Retinal pigment epithelial cell (primary cell): ENCODE results near the gene CDC23.

ENCODE experiments used
- DNase-seq: peaks from one replicate; pipeline ENCODE4 v3.0.0-alpha.2; 2010; ENCODE audit warnings: low read depth
- H3K4me3 ChIP-seq: 2 replicates; pipeline ENCODE4 v1.5.1; 2011; ENCODE audit warnings: mild to moderate bottlenecking, low read length, control low read depth, moderate library complexity
- TF ChIP-seq, protein P1 (sequence below): conservative IDR thresholded peaks from 2 replicates; pipeline ENCODE4 v1.5.1; 2011; ENCODE audit warnings: low read depth, low read length, control low read depth, inconsistent platforms

The CDC23 gene

DNA sequence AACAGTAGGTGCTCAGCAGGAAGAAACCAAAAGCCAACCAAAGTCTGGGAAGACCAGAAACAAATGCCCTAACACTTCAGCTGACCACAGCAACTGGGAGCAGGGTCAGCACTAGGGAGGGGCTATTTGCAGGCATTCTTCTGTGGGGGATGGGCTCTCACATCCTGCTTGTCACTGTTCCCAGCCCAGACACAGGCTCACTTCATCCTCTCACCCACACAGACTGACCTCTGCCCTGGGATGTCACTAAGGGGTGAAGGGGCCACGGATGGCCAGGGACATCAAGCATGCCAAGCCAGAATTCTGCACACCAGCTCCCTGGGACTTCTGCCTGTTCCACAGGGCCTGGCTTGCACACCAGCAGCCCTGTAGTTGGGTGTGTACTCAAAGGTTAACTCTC, 32.6 kb upstream of the CDC23 start:
- no peak for DNase-seq
- no peak overlapping the region for H3K4me3 ChIP-seq
- TF ChIP-seq, protein P1, sequence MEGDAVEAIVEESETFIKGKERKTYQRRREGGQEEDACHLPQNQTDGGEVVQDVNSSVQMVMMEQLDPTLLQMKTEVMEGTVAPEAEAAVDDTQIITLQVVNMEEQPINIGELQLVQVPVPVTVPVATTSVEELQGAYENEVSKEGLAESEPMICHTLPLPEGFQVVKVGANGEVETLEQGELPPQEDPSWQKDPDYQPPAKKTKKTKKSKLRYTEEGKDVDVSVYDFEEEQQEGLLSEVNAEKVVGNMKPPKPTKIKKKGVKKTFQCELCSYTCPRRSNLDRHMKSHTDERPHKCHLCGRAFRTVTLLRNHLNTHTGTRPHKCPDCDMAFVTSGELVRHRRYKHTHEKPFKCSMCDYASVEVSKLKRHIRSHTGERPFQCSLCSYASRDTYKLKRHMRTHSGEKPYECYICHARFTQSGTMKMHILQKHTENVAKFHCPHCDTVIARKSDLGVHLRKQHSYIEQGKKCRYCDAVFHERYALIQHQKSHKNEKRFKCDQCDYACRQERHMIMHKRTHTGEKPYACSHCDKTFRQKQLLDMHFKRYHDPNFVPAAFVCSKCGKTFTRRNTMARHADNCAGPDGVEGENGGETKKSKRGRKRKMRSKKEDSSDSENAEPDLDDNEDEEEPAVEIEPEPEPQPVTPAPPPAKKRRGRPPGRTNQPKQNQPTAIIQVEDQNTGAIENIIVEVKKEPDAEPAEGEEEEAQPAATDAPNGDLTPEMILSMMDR = no peak

- TF ChIP-seq, protein P1 = no peak
- DNase-seq = no peak
- H3K4me3 ChIP-seq = no peak overlapping the region
These were observed 30.7 kb upstream of the CDC23 start for GRCh38 chr5:138243794-138244193.

DNA sequence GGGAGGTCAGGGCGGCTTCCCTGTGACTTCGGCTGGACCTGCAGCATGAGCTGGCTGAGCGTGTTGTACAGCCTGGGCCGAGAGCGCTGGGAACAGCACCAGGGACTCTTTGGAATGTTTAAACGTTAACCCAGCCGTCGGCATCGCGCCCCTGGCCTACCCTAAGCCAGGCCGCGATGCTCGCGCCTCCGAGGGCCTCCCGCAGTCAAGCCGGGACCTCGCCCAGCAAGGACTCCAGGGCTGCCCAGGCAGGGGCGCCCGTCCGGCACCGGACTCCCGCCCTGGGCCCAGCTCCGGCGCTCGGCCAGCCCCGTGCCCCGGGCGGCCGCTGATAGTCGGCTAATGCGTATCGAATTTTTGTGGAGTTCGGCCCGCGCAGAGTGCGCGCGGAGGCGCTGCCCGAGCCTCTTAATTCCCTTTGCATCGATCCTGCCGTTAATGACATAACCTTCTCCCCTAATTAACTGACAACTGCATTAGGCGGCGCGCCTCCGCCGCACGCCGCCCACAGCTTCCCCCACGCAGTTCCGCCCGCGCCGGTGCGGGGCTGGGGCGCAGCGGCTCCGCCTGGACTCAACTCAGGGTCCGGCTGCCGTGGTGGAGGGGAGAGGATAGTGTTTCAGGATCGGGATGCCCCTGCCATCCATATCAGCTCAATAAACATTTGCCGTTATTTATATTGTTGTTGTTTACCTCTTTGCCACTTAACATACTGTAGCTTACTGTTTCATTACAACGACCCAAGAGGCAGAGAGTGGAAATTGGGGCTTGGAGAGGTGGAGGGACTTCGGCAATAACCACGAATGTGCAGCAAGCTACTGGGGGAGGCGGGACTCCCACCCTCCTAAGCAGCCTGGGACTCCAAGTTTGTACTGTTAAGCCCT, 28.8 kb upstream of the CDC23 start:
- peak overlapping the region; percentile 42 for H3K4me3 ChIP-seq
- no peak for DNase-seq
- TF ChIP-seq, protein P1 = no peak

- DNase-seq = no peak
- TF ChIP-seq, protein P1 = no peak
- H3K4me3 ChIP-seq = no peak overlapping the region
These were observed 27.7 kb upstream of the CDC23 start for GRCh38 chr5:138240650-138241385.

DNA sequence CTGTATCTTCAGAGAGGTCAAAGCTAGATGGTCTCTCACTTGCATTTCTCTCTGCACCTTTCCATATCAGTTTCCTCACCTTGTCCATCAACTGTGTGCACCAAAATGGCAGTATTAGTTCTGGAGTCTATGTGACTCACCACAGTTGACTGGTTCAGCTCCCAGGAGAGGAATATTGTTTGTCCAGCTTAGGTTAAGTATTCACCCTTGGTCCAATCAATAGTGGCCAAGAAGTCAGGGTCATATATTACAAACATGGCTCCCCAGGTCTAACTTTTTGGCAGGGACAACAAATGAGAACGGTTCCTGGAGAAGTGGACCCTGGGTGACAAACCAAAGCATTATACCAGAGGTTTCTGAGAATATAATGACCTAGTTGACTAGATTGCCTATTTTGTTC, 24.9 kb upstream of the CDC23 start:
- TF ChIP-seq, protein P1 = no peak
- no peak for DNase-seq
- H3K4me3 ChIP-seq = no peak overlapping the region

DNA sequence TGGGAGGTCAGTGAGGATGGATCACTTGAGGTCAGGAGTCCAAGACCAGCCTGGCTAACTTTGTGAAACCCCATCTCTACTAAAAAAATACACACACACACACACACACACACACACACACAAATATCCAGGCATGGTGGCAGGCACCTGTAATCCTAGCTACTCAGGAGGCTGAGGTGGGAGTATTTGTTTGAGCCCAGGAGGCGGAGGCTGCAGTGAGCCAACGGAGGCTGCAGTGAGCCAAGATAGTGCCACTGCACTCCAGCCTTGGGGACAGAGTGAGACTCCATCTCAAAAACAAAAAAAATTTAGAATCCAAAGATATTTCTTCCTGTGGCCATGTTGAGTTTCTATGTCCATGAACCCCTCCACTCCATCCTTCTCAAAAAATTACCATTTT, 21.5 kb upstream of the CDC23 start:
- no peak for DNase-seq
- TF ChIP-seq, protein P1 = no peak
- H3K4me3 ChIP-seq = no peak overlapping the region
